GM18867 (cell line): Measurements from ENCODE around the gene SERINC2.
"Not testable (repeated sequence)": the region's sequence is repeated elsewhere in the genome, so short reads cannot be mapped to it uniquely, and the experiment has no call there.

Source experiments
- ATAC-seq: cut with Tn5 transposase; IDR thresholded peaks from one replicate; pipeline ENCODE4 v1.9.1; 2021; ENCODE audit warnings: mild to moderate bottlenecking, moderate library complexity; ENCODE audit not compliant: unreplicated experiment

Gene SERINC2

GRCh38 chr1:31453384-31454079 is 40.5 kb downstream of the SERINC2 start:
- ATAC-seq: no peak

DNA sequence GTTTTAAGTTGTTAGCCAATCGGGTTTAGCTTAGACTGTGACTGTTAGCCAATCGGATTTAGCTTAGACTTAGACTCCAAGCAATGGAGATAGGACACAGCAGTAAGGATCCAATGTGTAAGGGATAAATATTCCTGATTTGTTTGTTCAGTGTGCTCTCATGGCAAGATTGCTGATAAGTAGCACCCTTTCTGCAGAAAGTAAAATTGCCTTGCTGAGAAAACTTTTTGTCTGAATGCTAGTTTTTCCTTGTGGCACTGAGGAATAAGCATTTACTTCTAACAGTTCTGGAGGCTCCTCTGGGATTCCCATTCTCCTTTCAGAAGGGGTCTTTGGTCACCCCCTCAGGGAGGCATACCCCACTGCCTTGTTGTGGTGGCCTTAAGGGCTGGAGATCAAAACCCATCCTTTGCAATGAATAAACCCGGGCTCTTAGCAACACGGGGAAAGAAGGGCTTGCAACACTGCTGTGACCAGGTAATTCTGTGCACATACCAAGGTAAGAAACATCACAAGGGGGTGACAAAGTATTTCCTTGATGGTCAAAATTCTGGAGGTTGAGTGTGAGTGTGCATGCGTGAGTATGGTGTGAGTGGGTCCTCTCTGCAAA is 45.4 kb downstream of the SERINC2 start:
- no peak for ATAC-seq

DNA sequence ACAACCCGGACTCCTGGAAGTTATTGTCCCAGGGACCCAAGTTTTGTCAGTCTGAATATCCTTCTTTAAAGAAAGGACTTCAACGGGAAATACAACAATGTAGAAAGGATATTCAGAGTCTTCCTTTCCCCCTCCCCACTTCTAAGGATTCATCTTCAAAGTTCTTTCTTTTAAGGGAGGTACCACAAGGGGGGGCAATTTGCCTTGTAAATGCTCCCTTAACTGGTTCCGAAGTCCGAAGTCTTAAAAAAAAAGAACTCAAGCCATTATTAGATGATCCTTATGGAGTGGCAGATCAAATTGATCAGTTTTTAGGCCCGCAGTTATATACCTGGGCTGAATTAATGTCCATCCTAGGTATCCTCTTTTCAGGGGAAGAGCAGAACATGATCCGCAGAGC is 47.0 kb downstream of the SERINC2 start:
- ATAC-seq: no peak

DNA sequence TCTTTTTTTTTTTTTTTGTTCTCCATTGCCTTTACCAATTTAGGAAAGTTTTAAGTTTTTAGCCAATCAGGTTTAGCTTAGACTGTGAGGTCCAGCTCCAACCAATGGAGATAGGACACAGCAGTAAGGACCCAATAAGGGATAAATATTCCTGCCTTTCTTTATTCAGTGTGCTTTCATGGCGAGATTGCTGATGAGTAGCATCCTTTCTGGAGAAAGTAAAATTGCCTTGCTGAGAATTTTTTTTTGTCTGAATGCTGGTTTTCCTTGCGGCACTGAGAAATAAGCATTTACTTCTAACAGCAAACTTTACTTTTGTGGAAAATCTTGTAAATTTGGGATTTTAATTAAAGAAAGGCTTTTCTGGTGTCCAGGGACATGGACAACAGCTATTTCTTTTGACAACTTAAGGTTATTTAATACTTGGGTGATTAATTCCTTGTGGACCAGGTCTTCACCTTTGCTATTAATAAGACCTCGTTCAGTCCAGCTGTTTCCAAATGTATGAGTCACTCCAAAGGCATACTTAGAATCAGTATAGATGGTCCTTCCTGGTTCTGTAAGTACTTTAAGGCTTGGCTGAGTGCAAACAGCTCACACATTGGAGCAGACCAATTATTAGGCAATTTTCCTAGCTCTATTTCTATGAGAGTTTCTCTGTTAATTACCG is 54.1 kb downstream of the SERINC2 start:
- no peak for ATAC-seq

GRCh38 chr1:31470794-31471315 is 57.8 kb downstream of the SERINC2 start:
- no peak for ATAC-seq

DNA sequence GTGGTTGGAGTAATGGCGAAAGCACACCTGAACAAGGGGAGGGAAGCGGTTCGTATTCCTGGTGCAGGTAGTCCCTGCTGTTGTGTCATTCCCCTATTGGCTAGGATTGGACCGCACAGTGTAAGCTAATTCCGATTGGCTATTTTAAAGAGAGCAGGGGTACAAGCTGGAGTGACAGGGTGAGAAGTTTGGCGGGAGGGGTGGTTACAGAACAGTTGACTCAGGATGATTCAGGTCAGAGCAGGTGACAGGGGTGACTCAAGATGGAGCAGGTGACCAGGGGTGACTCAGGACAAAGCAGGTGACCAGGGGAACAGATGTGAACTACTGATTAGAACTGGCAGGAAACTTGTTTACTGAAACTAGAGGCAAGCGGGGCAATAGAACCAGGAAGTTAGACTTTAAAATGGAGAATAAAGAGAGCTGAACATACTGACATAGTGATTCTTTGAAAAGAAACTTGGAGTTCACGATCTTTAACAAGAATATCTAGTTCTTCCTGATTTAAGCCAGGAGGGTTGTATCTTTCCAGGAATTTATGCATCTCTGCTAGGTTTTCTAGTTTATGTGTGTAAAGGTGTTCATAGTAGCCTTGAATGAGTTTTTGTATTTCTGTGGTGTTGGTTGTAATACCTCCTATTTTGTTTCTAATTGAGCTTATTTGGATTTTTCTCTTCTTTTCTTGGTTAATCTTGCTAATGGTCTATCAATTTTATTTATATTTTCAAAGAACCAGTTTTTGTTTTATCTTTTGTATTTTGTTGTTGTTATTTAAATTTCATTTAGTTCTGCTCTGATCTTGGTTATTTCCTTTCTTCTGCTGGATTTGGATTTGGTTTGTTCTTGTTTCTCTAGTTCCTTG is 58.7 kb downstream of the SERINC2 start:
- not testable (repeated sequence) for ATAC-seq

DNA sequence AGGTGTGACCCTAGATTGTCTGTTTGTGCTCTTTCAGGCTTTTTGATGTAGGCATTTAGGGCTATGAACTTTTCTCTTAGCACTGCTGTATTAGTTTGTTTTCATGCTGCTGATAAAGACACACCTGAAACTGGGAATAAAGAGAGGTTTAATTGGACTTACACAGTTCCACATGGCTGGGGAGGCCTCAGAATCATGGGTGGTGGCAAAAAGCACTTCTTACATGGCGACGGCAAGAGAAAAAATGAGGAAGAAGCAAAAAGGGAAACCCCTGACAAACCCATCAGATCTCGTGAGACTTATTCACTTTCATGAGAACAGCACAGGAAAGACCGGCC is 59.3 kb downstream of the SERINC2 start:
- not testable (repeated sequence) for ATAC-seq

- not testable (repeated sequence) for ATAC-seq
Observed at GRCh38 chr1:31472673-31473072, 59.7 kb downstream of the SERINC2 start.

DNA sequence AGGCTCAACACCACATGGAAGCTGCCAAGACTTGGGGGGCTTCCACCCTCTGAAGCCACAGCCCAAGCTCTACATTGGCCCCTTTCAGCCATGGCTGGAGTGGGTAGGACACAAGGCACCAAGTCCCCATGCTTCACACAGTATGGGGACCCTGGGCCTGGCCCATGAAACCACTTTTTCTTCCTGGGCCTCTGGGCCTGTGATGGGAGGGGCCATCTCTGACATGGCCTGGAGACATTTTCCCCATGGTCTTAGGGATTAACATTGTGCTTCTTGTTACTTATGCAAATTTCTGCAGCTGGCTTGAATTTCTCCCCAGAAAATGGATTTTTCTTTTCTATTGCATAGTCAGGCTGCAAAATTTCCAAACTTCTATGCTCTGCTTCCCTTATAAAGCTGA is 60.5 kb downstream of the SERINC2 start:
- not testable (repeated sequence) for ATAC-seq

GRCh38 chr1:31474567-31474966 is 61.6 kb downstream of the SERINC2 start:
- ATAC-seq: not testable (repeated sequence)

DNA sequence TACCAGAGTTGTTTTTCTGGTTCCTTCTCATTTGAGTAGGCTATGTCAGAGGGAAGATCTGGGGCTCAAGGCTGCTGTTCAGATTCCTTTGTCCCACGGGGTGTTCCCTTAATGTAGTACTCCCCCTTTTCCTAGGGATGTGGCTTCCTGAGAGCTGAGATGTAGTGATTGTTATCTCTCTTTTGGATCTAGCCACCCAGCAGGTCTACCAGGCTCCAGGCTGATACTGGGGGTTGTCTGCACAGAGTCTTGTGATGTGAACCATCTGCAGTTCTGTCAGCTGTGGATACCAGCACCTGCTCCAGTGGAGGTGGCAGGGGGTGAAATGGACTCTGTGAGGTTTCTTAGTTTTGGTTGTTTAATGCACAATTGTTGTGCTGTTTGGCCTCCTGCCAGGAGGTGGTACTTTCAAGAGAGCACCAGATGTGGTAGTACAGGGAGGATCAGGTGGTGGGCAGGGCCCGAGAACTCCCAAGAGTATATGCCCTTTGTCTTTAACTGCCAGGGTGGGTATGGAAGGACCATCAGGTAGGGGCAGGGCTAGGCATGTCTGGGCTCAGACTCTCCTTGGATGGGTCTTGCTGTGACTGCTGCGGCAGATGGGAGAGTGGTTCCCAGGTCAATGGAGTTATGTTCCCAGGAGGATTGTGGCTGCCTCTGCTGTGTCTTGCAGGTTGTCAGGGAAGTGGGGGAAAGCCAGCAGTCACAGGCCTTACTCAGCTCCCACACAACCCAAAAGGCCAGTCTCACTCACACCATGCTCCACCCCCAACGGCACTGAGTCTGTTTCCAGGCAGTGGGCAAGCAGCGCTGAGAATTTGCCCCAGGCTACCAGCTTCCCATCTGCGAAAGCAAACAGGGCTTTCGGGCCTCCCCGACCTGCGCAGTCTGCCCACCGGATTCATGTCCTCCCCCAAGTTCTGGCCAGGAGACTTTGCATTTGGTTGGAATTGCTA is 64.2 kb downstream of the SERINC2 start:
- peak; percentile 59 for ATAC-seq

DNA sequence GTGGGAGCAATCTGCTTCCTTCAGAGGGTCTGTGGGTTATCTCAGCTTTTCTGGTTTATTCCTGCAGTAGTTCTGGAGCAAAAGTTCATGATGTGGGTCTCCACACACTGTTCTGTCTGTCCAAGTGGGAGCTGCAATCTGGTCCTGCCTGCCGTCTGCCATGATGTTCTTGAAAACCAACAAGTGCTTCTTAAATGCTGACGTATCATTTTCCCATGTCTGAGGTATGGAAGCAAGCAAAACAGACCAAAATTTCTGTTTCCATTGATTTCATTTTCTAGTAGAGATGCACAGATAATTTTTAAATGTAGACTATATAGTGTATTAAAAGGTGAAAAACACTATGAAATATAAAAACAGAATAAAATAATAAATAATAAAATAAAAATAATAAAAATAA is 65.2 kb downstream of the SERINC2 start:
- ATAC-seq: no peak

DNA sequence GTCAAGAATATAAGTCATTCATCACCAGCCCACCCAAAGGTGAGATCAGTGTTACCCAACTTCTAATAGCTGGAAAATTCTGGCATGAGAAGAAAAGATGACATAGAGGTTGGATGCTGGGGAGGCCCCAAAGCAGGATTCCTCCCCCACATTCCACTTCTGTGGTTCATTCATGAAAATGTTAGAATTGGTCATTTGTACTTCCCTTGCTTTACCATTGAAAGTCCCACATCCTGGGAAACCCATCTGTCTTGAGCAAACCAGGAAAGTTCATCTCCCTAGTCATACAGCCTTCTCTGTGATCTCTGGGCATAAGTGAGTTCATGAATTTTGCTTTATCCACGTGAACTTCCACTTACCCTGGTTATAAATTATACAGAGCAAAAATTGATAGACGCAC is 66.8 kb downstream of the SERINC2 start:
- ATAC-seq: no peak

DNA sequence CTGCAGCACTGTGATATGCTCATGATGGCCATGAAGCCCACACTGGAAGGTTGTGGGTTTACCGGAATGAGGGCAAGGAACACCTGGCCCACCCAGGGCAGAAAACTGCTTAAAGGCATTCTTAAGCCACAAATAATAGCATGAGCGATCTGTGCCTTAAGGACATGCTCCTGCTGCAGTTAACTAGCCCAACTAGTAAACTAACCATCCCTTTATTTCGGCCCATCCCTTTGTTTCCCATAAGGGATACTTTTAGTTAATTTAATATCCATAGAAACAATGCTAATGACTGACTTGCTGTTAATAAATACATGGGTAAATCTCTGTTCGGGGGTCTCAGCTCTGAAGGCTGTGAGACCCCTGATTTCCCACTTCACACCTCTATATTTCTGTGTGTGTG is 67.4 kb downstream of the SERINC2 start:
- ATAC-seq: not testable (repeated sequence)

DNA sequence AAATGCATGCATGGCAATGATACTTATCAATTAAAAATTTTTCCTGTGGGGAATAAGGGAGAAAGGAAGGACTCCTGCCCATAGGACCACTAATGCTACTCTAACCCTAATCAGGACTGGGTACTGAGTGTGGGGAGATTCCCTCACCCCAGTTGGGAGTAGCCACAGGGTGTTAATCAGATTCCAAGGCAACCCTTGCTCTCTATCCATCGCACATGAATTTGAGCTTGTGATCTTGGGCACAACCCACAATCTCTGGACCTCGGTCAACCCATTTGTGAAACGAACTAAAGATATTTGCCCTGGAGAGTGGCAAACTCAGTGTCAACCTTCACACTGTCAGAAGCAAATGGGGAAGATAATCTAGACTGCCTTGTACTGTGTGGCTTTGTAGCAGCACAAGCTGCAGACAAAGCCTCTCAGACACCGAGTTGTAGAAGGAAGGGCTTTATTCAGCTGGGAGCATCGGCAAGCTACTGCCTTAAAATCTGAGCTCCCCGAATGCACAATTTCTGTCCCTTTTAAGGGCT is 69.5 kb downstream of the SERINC2 start:
- ATAC-seq: peak; percentile 20

DNA sequence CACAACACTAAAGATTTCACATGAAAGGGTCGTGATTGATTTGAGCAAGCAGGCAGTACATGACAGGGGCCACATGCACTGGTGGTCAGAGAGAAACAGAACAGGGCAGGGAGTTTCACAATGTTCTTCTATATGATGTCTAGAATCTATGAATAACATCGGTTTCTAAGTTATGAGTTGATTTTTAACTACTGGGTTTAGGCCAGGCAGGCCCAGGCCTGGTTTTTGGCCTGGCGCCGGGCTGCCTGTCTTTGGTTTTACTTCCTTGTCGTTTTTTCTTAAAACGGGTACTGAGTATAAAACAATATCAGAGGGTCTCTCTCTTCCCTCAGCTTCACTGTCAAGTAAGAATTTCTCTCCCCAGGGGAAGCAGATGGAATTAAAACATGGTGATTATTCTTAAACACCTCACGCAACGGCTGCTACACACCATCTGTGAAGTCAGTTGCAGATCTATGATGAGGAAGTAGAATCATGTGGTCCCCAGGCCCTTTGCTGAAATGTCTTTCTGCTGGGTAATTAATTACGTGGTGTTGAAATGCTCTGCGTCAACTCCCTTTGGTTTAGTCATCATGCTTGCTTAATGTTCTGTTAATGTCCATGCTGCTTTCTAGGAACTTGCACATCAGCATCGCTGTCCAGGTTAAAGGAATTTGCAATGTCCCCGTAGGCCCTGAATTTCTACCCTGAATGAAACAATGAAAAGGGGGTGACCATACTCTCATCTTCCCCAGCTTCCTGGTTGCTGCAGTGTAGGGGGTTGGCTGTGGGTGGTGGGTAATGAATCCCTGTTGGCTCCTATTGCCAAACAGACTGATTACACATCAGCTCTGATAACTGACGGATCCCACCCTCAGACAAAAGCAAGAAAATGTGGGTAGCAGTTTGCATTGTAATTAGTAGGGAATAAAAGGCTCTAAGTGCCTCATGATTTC is 70.3 kb downstream of the SERINC2 start:
- peak; percentile 71 for ATAC-seq
